G401 (cell line): Measurements from ENCODE around the gene ADGRL3. TPM values are rescaled to one million over a fixed set of nuclear protein-coding genes. Genes with fewer than 3 reads are reported as not detected.
A peak's percentile ranks its signal among the peaks of the same experiment; 100 is the strongest.
"Not testable (repeated sequence)": the region's sequence is repeated elsewhere in the genome, so short reads cannot be mapped to it uniquely, and the experiment has no call there.

Experiments
- DNase-seq: peaks from one replicate; pipeline ENCODE4 v3.0.0-alpha.2; 2015; ENCODE audit warnings: low spot score
- in situ Hi-C: cut with HindIII; loops from 2 replicates; pipeline ENCODE4 v1.10.0; 2016; ENCODE audit warnings: low sequenced_read_pairs, mixed read lengths
- total RNA-seq: library from RNA; depleted of rRNA; stranded (reverse); fragments of >200 nt; shearing (Covaris generic); gene quantifications from 2 replicates; pipeline ENCODE4 v1.2.3, GENCODE V29; 2014

Gene ADGRL3
- total RNA-seq, 1 experiment from 2014 or later, result not detected

DNA sequence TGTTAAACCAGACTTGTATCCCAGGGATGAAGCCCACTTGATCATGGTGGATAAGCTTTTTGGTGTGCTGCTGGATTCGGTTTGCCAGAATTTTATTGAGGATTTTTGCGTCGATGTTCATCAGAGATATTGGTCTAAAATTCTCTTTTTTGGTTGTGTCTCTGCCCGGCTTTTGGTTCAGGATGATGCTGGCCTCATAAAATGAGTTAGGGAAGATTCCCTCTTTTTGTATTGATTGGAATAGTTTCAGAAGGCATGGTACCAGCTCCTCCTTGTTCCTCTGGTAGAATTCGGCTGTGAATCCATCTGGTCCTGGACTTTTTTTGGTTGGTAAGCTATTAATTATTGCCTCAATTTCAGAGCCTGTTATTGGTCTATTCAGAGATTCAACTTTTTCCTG is 556.8 kb downstream of the ADGRL3 start:
- DNase-seq, in situ Hi-C loops: not testable (repeated sequence)

DNA sequence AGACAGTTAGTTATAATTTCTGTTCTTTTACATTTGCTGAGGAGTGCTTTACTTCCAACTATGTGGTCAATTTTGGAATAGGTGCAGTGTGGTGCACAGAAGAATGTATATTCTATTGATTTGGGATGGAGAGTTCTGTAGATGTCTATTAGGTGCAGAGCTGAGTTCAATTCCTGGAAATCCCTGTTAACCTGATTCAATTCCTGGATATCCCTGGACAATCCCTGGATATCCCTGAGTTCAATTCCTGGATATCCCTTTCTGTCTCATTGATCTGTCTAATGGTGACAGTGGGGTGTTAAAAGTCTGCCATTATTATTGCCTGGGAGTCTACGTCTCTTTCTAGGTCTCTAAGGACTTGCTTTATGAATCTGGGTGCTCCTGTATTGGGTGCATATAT is 557.9 kb downstream of the ADGRL3 start:
- DNase-seq, in situ Hi-C loops: not testable (repeated sequence)

DNA sequence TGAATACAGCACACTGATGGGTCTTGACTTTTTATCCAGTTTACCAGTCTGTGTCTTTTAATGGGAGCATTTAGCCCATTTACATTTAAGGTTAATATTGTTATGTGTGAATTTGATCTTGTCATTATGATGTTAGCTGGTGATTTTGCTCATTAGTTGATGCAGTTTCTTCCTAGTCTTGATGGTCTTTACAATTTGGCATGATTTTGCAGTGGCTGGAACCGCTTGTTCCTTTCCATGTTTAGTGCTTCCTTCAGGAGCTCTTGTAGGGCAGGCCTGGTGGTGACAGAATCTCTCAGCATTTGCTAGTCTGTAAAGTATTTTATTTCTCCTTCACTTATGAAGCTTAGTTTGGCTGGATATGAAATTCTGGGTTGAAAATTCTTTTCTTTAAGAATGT is 558.5 kb downstream of the ADGRL3 start:
- DNase-seq, in situ Hi-C loops: not testable (repeated sequence)

DNA sequence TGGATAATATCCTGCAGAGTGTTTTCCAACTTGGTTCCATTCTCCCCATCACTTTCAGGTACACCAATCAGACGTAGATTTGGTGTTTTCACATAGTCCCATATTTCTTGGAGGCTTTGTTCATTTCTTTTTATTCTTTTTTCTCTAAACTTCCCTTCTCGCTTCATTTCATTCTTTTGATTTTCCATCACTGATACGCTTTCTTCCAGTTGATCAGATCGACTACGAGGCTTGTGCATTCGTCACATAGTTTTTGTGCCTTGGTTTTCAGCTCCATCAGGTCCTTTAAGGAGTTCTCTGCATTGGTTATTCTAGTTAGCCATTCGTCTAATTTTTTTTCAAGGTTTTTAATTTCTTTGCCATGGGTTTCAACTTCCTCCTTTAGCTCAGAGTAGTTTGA is 559.1 kb downstream of the ADGRL3 start:
- in situ Hi-C loops, DNase-seq: not testable (repeated sequence)

DNA sequence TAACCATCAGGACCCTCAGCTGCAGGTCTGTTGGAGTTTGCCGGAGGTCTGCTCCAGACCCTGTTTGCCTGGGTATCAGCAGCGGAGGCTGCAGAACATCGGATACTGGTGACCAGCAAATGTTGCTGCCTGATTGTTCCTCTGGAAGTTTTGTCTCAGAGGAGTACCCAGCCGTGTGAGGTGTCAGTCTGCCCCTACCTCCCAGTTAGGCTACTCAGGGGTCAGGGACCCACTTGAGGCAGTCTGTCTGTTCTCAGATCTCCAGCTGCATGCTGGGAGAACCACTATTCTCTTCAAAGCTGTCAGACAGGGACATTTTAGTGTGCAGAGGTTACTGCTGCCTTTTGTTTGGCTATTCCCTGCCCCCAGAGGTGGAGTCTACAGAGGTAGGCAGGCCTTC is 559.8 kb downstream of the ADGRL3 start:
- DNase-seq, in situ Hi-C loops: not testable (repeated sequence)

DNA sequence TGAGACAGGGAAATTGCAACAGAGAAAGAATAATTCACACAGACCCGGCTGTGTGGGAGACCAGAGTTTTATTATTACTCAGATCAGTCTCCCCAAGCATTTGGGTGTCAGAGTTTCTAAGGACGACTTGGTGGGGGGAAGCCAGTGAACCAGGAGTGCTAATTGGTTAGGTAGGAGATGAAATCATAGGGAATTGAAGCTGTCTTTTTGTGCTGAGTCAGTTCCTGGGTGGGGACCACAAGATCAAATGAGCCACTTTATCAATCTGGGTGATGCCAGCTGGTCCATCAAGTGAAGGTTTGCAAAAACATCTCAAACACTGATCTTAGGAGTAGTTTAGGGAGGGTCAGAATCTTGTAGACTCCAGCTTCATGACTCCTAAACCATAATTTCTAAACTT is 560.7 kb downstream of the ADGRL3 start:
- in situ Hi-C loops, result no loop called here
- no peak for DNase-seq

DNA sequence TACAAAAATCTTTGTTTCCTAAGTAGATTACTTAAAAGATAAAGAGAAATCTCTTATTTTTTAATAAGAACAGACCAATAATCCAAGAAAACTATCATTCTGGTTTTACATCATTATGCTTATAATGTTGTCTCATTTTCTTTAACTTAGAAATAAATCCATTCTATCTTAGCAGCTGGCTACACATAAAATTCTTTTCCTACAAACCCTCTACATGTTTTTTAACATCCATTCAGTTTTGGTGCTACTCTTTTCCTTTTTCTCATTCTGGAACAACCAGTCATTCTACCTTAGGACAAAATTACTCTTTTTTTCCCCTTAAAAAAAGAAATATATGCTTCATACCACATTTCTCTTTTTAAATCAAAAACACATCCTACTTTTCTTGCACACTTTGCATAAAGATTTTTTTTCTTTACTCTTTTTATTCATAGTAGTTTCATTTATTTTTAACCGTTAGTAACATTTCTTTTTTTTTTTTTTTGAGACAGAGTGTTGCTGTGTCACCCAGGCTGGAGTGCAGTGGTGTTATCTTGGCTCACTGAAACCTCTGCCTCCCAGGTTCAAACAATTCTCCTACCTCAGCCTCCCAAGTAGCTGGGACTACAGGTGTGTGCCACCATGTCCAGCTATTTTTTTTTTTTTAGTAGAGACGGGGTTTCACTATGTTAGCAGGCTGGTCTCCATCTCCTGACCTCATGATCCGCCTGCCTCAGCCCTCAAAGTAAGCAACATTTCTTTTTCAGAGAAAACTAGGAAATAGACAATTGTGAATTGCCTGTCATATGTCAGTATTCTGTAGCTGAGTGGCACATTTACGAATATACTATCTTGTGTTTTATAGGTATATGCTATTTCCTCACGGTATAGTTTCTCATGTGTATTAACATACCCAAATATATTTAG is 562.8 kb downstream of the ADGRL3 start:
- no peak for DNase-seq
- in situ Hi-C loops, result no loop called here

DNA sequence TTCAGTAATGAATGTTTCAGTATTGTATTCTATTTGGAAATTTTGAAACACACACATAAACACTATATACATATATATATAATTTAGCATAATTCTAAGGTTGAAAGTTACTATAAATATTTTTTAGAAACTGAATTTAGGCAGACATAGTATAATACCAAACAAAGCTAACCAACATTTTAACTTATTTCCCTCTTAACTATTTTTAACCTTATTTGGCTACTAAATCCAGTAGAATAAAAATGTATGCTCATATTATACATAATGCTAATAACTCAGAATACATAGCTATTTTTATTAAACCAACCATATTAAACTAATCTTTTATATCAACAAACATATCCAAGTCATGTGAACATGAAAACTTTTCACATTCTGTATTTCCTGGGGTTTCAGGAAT is 563.6 kb downstream of the ADGRL3 start:
- in situ Hi-C loops, result no loop called here

DNA sequence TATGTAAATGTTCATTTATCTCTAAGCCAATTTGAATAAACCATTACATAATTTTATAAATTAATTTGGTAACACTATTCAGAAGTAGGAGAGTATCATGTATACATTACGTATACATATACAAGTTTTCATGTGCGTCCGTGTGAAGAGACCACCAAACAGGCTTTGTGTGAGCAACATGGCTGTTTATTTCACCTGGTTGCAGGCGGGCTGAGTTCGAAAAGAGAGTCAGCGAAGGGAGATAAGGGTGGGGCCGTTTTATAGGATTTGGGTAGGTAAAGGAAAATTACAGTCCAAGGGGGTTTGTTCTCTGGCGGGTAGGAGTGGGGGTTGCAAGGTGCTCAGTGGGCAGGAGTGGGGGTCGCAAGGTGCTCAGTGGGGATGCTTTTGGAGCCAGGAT is 564.0 kb downstream of the ADGRL3 start:
- DNase-seq, in situ Hi-C loops: not testable (repeated sequence)

More for the DNA sequence above, 563.6 kb downstream of the ADGRL3 start:
- DNase-seq, result no peak

DNA sequence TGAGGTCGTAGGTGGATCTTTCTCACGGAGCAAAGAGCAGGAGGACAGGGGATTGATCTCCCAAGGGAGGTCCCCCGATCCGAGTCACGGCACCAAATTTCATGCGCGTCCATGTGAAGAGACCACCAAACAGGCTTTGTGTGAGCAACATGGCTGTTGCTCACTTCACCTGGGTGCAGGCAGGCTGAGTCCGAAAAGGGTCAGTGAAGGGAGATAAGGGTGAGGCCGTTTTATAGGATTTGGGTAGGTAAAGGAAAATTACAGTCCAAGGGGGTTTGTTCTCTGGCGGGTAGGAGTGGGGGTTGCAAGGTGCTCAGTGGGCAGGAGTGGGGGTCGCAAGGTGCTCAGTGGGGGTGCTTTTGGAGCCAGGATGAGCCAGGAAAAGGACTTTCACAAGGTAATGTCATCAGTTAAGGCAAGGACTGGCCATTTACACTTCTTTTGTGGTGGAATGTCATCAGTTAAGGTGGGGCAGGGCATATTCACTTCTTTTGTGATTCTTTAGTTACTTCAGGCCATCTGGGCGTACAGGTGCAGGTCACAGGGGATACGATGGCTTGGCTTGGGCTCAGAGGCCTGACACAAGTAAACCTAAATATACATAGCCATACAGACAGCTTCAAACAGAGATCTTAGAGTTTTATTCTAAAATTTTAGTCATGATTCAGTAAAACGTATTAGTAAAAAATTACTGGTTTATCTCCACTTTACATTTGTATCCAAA is 569.5 kb downstream of the ADGRL3 start:
- in situ Hi-C loops, DNase-seq: not testable (repeated sequence)

DNA sequence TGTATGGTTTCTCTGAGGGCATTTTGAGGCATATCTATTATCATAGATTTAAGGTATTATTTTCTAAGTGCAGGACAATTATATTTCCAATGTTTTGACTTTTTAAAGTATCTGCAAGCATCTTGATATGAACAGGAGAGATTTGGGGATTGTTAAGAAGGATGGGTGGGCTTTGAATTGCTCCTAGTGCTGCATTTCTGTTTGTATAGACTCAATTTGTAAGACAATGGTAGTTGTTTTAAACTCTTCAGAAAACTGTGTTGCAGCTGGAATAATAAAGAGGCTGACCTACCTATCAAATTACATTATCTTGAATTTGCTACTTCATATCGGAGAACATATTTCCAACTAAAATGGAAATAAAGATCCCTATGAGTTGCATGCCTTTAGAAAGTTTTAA is 570.3 kb downstream of the ADGRL3 start:
- DNase-seq, result no peak
- in situ Hi-C loops, result no loop called here

DNA sequence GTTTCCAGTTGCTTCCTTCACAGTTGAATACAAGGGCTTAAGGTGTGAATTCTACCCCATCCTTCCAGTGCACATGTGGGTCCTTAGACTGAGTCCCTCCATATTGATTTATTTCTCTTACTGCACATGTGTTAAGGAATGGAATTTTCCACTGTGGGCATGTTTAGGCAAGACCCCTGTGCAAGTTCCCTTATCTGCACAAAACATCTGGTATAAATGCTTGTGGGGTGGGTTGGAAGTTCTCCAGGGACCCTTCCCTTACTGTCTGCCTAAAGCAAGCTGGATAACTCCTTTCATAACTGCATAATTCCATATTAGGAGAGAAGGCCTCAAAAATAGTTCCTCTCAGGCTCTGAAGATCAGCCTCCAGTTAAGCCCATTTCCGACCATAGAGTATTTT is 570.9 kb downstream of the ADGRL3 start:
- in situ Hi-C loops, result no loop called here
- DNase-seq, result no peak

DNA sequence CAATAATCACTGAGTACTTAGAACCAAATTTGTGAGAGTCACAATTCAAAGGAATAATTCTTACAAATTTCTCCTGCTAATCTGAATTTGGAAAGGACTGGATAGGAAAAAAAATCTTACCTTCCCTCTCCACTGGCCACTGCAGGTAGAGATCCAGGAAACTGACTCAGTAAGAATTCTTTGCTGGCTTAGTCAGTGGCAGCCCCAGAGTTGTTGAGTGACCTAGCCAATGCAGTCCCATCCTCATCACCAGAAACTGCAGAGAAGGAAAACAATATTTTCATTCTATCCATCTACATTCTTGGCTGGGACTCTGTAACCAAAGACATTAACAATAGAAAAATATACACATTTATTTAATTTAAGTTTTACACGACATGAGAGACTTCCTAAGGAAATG is 572.0 kb downstream of the ADGRL3 start:
- DNase-seq, result no peak

DNA sequence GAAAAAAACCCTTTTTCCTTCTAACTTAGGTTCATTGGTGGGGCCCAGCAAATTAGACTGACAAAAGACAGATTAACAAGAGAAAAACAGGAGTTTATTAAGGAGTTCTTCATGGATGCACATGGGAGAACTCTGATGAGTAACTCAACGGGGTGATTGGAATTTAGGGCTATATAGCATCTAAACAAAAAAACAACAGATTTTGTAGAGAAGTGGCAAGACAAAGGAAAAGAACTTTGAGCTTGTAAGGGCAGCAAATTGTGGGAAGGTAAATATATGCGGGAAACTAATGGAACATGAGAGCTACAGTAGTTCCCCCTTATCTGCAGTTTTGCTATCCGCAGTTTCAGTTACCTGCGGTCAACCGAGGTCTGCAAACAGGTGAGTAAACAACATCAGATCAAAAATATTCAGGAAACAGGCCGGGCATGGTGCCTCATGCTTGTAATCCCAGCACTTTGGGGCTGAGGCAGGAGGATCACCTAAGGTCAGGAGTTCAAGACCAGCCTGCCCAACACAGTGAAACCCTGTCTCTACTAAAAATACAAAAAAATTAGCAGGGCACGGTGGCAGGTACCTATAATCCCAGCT is 573.6 kb downstream of the ADGRL3 start:
- in situ Hi-C loops, result no loop called here
- DNase-seq, result no peak

More for the DNA sequence above, 572.0 kb downstream of the ADGRL3 start:
- in situ Hi-C loops, result no loop called here

DNA sequence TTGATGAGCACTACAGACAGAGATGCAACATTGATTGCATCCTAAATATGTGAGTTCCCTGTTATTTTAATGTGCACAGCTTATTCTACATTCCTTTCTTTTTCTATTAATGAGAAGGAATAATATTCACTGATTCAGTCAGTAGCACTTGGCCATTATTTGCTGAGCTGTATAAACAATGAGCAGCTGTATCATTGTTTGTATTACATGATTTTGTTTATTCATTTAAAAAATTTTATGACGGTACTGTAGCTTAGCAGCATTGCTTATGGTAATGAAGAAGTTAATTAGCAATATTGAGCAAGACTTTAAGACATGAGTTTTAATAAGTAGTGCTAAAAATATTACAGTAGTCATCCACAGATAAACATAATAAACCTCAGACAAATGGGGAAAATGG is 582.0 kb downstream of the ADGRL3 start:
- in situ Hi-C loops, result no loop called here
- no peak for DNase-seq

DNA sequence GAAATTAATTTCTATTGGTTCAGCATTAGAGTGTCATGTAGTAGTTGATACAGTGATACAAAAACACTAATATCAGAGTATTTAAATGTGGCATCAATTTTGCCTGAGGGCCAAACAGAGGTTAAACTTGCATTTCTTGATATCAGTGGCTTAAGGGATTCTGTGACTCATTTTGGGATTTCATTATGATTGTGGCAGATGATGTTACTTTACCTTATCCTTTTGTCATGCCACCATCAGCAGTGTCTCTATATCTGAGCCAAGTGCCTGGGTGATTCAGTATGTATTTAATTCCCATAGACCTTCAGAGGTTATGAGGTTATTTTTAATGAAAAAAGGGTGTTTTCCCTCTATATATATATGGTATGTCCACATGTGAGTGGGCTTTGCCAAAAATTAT is 582.9 kb downstream of the ADGRL3 start:
- in situ Hi-C loops, result no loop called here
- no peak for DNase-seq

DNA sequence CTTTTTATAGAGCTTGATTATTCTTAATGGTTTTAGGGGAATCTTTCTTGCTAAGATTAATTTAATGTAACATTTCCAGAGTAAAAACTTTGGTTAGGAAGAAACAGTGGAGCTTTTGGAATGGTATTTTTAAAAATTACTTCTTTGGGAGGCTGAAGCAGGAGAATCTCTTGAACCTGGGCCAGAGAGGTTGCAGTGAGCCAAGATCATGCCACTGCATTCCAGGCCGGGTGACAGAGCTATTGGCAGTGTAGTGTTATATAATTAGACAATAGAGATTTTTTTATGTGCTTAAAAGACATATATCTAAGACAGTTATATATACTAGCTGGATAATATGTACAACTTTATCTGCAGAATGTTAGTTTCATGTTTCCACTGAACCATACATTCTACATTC is 585.6 kb downstream of the ADGRL3 start:
- in situ Hi-C loops, result no loop called here

DNA sequence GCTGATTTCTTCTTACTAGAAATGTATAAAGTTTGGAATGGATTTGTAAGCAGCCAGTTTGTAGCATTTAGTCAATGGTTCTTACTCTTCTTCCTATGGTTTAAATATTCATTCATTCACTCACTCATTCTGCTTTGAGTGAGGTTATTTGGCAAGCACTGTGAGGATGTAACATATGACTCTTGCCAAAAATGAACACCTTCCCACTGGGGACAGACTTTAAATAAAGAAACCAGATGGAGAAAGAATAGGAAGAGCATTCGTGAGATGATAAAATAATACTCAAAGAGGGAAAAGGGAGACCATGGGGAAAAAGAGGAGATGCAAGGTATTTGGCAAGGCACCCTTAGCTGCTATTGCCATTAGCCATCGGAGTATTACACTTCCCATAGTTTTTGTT is 586.1 kb downstream of the ADGRL3 start:
- in situ Hi-C loops, result no loop called here
- peak; percentile 92 for DNase-seq

More for the DNA sequence above, 585.6 kb downstream of the ADGRL3 start:
- DNase-seq, result peak; percentile 77

DNA sequence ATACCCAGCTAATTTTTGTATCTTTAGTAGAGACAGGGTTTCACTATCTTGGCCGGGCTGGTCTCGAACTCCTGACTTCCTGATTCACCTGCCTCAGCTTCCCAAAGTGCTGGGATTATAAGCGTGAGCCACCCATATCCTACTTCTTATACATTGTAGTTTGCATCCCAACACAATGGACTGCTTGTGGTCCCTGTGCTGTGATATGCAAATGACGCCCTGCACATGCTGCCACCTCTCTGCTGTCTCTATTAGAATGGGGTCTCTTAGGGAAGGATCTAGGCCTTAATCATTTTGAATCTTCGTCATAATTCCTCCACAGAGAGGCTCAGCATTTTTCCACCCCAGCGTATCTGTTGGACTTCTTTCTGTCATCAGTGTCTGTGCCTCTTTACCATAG is 595.9 kb downstream of the ADGRL3 start:
- in situ Hi-C loops, result no loop called here
- no peak for DNase-seq

DNA sequence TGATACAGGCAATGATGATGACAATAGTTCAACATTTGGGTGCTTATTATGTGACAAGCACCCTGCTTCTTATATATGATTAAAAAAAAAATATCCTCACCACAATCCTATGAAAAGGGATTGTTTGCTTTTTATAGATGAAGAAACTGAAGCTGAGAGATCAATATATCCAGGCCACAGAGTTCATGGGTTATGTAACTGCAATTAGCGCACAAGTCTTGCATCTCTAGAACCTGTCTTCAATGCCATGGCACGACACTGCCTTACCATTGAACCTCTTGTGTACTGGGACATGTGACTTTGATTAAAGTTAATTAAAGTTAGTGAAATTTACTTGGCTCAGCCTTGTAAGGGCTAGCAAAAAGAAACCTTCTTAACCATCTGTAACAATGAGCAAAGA is 599.7 kb downstream of the ADGRL3 start:
- DNase-seq, result no peak

More for the DNA sequence above, 599.7 kb downstream of the ADGRL3 start:
- in situ Hi-C loops, result no loop called here
